Parathyroid adenoma (tissue), 2 donors: ENCODE data around the gene TP53TG5.

Experiments
- H2AFZ ChIP-seq: fragments of 300-600 bp; sonication (generic); one replicate; pipeline ENCODE4 v1.7.0; 2017; ENCODE audit warnings: antibody characterized with exemption, mild to moderate bottlenecking
- H3K27ac ChIP-seq: fragments of 300-600 bp; sonication (generic); one replicate; pipeline ENCODE4 v1.7.0; 2017
- H3K27me3 ChIP-seq: fragments of 300-600 bp; sonication (generic); one replicate; pipeline ENCODE4 v1.7.0; 2017; ENCODE audit warnings: low read length; ENCODE audit not compliant: control insufficient read depth, insufficient read depth
- H3K36me3 ChIP-seq: fragments of 300-600 bp; sonication (generic); one replicate; pipeline ENCODE4 v1.7.0; 2017; ENCODE audit warnings: low read length; ENCODE audit not compliant: control insufficient read depth, insufficient read depth
- H3K4me1 ChIP-seq: fragments of 300-600 bp; sonication (generic); one replicate; pipeline ENCODE4 v1.7.0; 2017; ENCODE audit warnings: control low read depth
- H3K4me2 ChIP-seq: fragments of 300-600 bp; sonication (generic); one replicate; pipeline ENCODE4 v1.7.0; 2017; ENCODE audit warnings: low read length
- H3K4me3 ChIP-seq: fragments of 300-600 bp; sonication (generic); one replicate; pipeline ENCODE4 v1.7.0; 2017; ENCODE audit warnings: low read depth, low read length
- H3K79me2 ChIP-seq: fragments of 300-600 bp; sonication (generic); one replicate; pipeline ENCODE4 v1.7.0; 2017; ENCODE audit warnings: control low read depth
- H3K9ac ChIP-seq: fragments of 300-600 bp; sonication (generic); one replicate; pipeline ENCODE4 v1.7.0; 2017; ENCODE audit warnings: mild to moderate bottlenecking
- H3K9me3 ChIP-seq: fragments of 300-600 bp; sonication (generic); one replicate; pipeline ENCODE4 v1.7.0; 2017; ENCODE audit warnings: low read length; ENCODE audit not compliant: control insufficient read depth
- TF ChIP-seq, protein P1 (sequence below): fragments of 300-600 bp; sonication (generic); IDR thresholded peaks from one replicate; pipeline ENCODE4 v1.7.0; 2017; ENCODE audit warnings: antibody characterized with exemption, mild to moderate bottlenecking
- donor health status: primary hyperparathyroidism.

The TP53TG5 gene

DNA sequence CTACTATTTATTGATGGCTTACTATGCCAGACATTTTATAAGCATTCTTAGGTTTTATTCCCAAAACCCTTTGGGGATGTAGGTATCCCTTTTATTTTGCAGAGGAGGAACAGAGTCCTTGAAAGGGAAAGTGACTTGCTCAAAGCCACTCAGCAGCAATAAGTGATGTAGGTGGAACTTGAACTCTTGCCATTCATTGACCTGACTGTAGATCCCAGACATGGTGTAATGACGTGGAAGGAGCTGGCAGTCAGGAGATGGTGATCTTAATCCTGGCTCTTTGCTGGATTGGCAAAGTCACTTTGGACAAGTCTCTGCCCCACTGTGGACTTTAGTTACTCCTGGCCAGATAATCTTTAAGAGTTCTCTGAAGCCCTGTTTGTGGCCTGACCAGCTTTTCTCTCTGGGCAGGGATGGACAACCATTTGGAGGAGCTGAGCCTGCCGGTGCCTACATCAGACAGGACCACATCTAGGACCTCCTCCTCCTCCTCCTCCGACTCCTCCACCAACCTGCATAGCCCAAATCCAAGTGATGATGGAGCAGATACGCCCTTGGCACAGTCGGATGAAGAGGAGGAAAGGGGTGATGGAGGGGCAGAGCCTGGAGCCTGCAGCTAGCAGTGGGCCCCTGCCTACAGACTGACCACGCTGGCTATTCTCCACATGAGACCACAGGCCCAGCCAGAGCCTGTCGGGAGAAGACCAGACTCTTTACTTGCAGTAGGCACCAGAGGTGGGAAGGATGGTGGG lies 31.6 kb upstream of the TP53TG5 start:
- no peaks in the 10 kb centered on the region for H3K9me3 ChIP-seq
- H3K27ac ChIP-seq: peak overlapping the region; percentile 89
- H3K4me1 ChIP-seq: peaks cover 19% of the 10 kb centered on the region
- no peak overlapping the region for H3K9ac ChIP-seq
- no peak overlapping the region for H3K4me3 ChIP-seq
- no peaks in the 10 kb centered on the region for H3K36me3 ChIP-seq
- no peak overlapping the region for H3K4me2 ChIP-seq
- no peak overlapping the region for H2AFZ ChIP-seq
- TF ChIP-seq, protein P1, sequence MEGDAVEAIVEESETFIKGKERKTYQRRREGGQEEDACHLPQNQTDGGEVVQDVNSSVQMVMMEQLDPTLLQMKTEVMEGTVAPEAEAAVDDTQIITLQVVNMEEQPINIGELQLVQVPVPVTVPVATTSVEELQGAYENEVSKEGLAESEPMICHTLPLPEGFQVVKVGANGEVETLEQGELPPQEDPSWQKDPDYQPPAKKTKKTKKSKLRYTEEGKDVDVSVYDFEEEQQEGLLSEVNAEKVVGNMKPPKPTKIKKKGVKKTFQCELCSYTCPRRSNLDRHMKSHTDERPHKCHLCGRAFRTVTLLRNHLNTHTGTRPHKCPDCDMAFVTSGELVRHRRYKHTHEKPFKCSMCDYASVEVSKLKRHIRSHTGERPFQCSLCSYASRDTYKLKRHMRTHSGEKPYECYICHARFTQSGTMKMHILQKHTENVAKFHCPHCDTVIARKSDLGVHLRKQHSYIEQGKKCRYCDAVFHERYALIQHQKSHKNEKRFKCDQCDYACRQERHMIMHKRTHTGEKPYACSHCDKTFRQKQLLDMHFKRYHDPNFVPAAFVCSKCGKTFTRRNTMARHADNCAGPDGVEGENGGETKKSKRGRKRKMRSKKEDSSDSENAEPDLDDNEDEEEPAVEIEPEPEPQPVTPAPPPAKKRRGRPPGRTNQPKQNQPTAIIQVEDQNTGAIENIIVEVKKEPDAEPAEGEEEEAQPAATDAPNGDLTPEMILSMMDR: no peak
- no peaks in the 10 kb centered on the region for H3K27me3 ChIP-seq
- H3K79me2 ChIP-seq: no peaks in the 10 kb centered on the region

DNA sequence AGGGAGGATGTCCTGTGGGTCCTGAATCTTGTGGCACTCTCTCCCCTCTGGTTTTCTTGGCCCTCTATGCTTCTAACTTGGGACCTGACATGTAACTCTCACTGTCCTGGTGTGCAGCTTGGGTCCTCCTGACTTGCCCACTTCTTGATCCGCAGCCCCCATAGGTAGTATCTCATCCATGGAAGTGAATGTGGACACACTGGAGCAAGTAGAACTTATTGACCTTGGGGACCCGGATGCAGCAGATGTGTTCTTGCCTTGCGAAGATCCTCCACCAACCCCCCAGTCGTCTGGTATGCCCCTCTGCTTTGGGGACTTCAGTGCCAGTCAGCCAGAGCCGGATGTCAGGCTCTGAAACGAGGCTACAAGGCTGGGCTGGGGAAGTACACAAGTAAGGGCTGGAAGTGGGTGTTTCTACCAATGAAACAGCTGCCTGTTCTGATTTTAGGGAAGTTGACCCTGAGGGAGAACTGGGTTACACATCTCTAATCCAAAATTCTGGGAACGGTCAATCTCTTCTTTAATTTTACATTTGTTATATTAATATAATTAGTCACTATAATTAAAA lies 30.6 kb upstream of the TP53TG5 start:
- Histone ChIP-seq H3K27ac (no peak overlapping the region), H3K79me2 (no peaks in the 10 kb centered on the region), H3K9ac (no peak overlapping the region), H3K4me3 (no peak overlapping the region), H3K27me3 (no peaks in the 10 kb centered on the region), H3K4me1 (peaks cover 19% of the 10 kb centered on the region), H3K36me3 (no peaks in the 10 kb centered on the region), H3K4me2 (no peak overlapping the region), H2AFZ (no peak overlapping the region), H3K9me3 (no peaks in the 10 kb centered on the region)
- TF ChIP-seq, protein P1: no peak

DNA sequence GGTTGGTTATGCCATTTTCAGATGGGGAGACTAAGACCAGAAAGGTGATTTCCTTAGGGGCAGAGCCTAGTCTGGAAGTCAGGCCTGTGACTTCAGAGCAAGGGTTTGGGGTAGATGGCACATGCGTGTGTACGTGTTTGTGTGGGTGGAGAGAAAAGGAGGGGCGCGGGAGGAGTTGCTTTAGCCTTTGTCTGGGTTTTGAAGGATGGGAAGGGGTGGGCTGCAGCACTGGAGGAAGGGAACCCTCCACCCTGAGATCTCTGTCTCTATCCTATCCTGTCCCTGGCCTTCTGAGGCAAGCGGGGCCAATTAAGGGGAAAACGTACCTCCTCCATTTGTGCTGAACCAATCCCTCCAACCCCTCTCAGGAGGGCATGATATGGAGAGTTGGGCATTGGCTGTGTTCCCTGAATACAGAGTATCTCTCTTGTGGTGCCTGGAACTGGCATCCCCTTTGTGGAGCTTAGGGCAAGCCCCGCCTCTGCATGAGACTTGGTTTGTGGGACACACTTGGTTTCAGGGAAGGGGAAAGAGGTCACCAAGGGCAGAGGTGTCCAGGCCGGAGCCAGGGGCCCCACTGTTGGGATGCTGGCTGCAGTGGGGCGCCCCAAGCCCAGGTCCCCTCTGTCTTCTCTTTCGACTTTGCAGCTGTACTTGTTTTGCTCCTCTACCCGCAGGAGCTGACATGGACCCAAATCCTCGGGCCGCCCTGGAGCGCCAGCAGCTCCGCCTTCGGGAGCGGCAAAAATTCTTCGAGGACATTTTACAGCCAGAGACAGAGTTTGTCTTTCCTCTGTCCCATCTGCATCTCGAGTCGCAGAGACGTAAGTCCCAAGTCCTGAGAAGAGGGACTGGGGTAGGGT lies 29.9 kb upstream of the TP53TG5 start, which contains the start of gene DBNDD2:
Gene DBNDD2, plus strand, starts transcription at position 507 of the 863 bp plus-strand sequence. Its CDS starts 179 bp downstream, at position 686.
- Histone ChIP-seq H3K27ac (peak within 1 kb of the TSS; percentile 72), H3K4me1 (peaks cover 19% of the 10 kb centered on the region), H3K4me2 (peak within 1 kb of the TSS; percentile 79), H3K4me3 (peak within 1 kb of the TSS; percentile 86), H2AFZ (peak within 1 kb of the TSS; percentile 94), H3K9ac (peak within 1 kb of the TSS; percentile 39), H3K36me3 (no peaks in the 10 kb centered on the region), H3K79me2 (no peaks in the 10 kb centered on the region), H3K9me3 (no peaks in the 10 kb centered on the region), H3K27me3 (no peaks in the 10 kb centered on the region)
- TF ChIP-seq, protein P1: no peak

DNA sequence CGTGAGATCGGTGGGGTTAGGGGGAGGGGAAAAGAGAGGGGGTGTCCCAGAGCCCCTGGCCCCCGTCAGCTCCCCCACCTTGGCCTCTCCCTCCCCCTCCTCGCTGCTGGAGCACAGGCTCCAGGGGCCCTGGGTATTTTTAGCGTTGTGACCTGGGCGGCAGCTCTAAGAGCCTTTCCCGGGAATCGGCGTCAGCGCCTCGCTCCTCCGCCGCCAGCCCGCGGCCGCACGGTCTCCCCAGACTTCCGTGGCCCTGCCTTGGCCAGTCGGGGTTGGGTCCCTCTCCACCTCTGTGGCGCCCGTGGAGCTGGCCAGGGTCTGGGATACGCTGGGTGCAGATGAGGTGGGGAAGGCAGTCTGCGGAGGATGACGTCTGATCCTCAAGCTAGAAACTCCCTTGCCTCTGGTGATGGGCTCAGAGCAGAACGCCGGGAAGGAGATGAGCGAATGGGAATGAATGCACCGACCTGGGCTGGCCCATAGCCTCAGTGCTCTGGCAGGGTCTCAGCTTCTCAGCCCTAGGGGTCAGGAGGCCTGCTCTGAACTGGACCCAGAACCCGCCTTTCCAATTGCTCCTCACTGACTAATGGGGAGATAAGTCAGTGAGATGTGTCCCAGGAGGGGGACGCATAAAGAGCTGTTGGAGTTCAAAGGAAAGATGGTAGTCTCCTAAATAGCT lies 29.1 kb upstream of the TP53TG5 start:
- TF ChIP-seq, protein P1: no peak
- Histone ChIP-seq H3K4me1 (peaks cover 19% of the 10 kb centered on the region), H3K27ac (peak overlapping the region; percentile 72), H3K9ac (peak overlapping the region; percentile 39), H3K79me2 (no peaks in the 10 kb centered on the region), H3K9me3 (no peaks in the 10 kb centered on the region), H3K27me3 (no peaks in the 10 kb centered on the region), H2AFZ (peak overlapping the region; percentile 94), H3K4me2 (peak overlapping the region; percentile 79), H3K4me3 (peak overlapping the region; percentile 86), H3K36me3 (no peaks in the 10 kb centered on the region)
